ENCODE results near the gene LMBR1. TPM values are rescaled to one million over a fixed set of nuclear protein-coding genes. Genes with fewer than 3 reads are reported as not detected.

LMBR1 gene
- total and polyA plus RNA-seq, 4 donors = 11.2 to 35.7 (median 17.9) TPM

DNA sequence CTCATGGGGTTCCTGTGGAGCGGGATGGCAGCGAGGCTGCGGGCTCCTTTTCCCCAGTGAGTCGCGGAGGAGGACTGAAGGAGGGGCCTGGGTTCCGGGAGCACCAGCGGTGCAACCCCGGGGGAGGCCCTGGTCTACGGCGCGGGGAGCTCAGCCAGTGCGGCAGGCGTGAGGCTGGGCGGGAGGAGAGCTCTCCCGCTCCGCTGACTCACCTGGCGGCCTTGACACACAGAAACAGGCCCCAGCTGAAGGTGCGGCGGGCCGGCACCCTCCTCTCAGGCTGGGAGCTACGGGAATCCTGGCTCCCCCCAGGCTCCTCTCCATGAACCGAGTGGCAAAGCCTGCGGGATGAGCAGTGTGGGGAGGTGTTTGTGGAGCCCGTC is 49.7 kb upstream of the LMBR1 start:
- TF ChIP-seq TAF1 (conservative IDR thresholded peaks at IDR 0.05) (no peak), NR2F2 (IDR thresholded peaks at IDR 0.05) (no peak), GABPA (IDR thresholded peaks at IDR 0.05 in 1 of 2, conservative IDR thresholded peaks at IDR 0.05 in 1 of 2) (no peak), SP1 (IDR thresholded peaks at IDR 0.05) (no peak), RAD21 (IDR thresholded peaks at IDR 0.05) (no peak), FOXA2 (IDR thresholded peaks at IDR 0.05) (no peak), HNF4G (IDR thresholded peaks at IDR 0.05) (no peak), RXRA (IDR thresholded peaks at IDR 0.05) (no peak), JUND (IDR thresholded peaks at IDR 0.05) (no peak), EGR1 (IDR thresholded peaks at IDR 0.05; ENCODE audit: low read depth in 2 of 2) (no peak), REST (IDR thresholded peaks at IDR 0.05) (no peak), HNF4A (conservative IDR thresholded peaks at IDR 0.05) (no peak), ATF3 (IDR thresholded peaks at IDR 0.05) (no peak), YY1 (IDR thresholded peaks at IDR 0.05) (no peak), FOXA1 (IDR thresholded peaks at IDR 0.05) (no peak)
- TF ChIP-seq, protein P1, sequence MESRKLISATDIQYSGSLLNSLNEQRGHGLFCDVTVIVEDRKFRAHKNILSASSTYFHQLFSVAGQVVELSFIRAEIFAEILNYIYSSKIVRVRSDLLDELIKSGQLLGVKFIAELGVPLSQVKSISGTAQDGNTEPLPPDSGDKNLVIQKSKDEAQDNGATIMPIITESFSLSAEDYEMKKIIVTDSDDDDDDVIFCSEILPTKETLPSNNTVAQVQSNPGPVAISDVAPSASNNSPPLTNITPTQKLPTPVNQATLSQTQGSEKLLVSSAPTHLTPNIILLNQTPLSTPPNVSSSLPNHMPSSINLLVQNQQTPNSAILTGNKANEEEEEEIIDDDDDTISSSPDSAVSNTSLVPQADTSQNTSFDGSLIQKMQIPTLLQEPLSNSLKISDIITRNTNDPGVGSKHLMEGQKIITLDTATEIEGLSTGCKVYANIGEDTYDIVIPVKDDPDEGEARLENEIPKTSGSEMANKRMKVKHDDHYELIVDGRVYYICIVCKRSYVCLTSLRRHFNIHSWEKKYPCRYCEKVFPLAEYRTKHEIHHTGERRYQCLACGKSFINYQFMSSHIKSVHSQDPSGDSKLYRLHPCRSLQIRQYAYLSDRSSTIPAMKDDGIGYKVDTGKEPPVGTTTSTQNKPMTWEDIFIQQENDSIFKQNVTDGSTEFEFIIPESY (IDR thresholded peaks at IDR 0.05) = no peak
- TF ChIP-seq, protein P2, sequence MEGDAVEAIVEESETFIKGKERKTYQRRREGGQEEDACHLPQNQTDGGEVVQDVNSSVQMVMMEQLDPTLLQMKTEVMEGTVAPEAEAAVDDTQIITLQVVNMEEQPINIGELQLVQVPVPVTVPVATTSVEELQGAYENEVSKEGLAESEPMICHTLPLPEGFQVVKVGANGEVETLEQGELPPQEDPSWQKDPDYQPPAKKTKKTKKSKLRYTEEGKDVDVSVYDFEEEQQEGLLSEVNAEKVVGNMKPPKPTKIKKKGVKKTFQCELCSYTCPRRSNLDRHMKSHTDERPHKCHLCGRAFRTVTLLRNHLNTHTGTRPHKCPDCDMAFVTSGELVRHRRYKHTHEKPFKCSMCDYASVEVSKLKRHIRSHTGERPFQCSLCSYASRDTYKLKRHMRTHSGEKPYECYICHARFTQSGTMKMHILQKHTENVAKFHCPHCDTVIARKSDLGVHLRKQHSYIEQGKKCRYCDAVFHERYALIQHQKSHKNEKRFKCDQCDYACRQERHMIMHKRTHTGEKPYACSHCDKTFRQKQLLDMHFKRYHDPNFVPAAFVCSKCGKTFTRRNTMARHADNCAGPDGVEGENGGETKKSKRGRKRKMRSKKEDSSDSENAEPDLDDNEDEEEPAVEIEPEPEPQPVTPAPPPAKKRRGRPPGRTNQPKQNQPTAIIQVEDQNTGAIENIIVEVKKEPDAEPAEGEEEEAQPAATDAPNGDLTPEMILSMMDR (IDR thresholded peaks at IDR 0.05; ENCODE audit: low read depth, low read length, missing input control) = no peak
- TF ChIP-seq, protein P3, sequence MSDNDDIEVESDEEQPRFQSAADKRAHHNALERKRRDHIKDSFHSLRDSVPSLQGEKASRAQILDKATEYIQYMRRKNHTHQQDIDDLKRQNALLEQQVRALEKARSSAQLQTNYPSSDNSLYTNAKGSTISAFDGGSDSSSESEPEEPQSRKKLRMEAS (IDR thresholded peaks at IDR 0.05) = no peak
- DNase-seq (ENCODE audit: low spot score) = no peak
- Histone ChIP-seq H3K4me1 (ENCODE audit: control insufficient read depth in 4 of 4, insufficient read depth in 4 of 4, low read length in 3 of 4) (peaks cover 0 to 2% (median 0%) of the 10 kb centered on the region in 4 donors), H3K9ac (ENCODE audit: low read depth in 1 of 2, low read length in 2 of 2) (no peak overlapping the region), H3K9me3 (ENCODE audit: control insufficient read depth in 4 of 4, low read length in 3 of 4) (peaks cover 0 to 3% (median 0%) of the 10 kb centered on the region in 4 donors), H3K36me3 (ENCODE audit: control insufficient read depth in 4 of 4, insufficient read depth in 3 of 4, low read depth in 1 of 4, low read length in 3 of 4) (no peaks in the 10 kb centered on the region), H3K27me3 (ENCODE audit: control insufficient read depth in 4 of 4, insufficient read depth in 4 of 4, low read length in 3 of 4) (peaks cover 0 to 3% (median 0%) of the 10 kb centered on the region in 4 donors), H3K4me3 (ENCODE audit: low read depth in 1 of 3, low read length in 3 of 3) (no peak overlapping the region), H3K27ac (ENCODE audit: low read depth in 1 of 2, low read length in 2 of 2) (no peak overlapping the region)
- WGBS = 43% methylated on average over 24 of the region's 24 CpGs
